Uterus (tissue), 2 donors: ENCODE measurements around the gene OR9Q1.

ENCODE experiments used
- CTCF ChIP-seq, 4 experiments: fragments of 200-600 bp in 2 of 4; fragments of 450-650 bp in 2 of 4; sonication (generic) in 2 of 4; IDR thresholded peaks; one replicate each; pipeline ENCODE4 v1.5.1; 2016 to 2019; ENCODE audit warnings: antibody characterized with exemption in 4 of 4, mild to moderate bottlenecking in 2 of 4, moderate library complexity in 1 of 4
- POLR2A ChIP-seq, 2 donors: fragments of 450-650 bp; IDR thresholded peaks; one replicate each; pipeline ENCODE4 v1.6.1; 2016; ENCODE audit warnings: antibody characterized with exemption in 2 of 2, mild to moderate bottlenecking in 1 of 2, moderate library complexity in 1 of 2

GRCh38 chr11:57974132-57974531 is 49.5 kb upstream of the OR9Q1 start:
- TF ChIP-seq CTCF (IDR thresholded peaks at IDR 0.05) (no peak), POLR2A (IDR thresholded peaks at IDR 0.05) (no peak)
